Panc1 (cell line): ENCODE measurements around the gene TTC23. TPM values are rescaled to one million over a fixed set of nuclear protein-coding genes. Genes with fewer than 3 reads are reported as not detected.
A peak's percentile ranks its signal among the peaks of the same experiment; 100 is the strongest.

ENCODE experiments used
- ATAC-seq: fragments of 200-7000 bp; cut with Tn5 transposase; 2 replicates; pipeline ENCODE4 v1.9.1; 2020; ENCODE audit warnings: mild to moderate bottlenecking, moderate library complexity
- BruUV-seq: library from RNA; stranded (reverse); fragments of 400-500 nt; replicated peaks from 2 replicates; lab custom pipeline; 2021; lab: Mats Ljungman, UMichigan
- CTCF ChIA-PET: fragments of 300-600 bp; sonication (Branson Sonifier 250); formaldehyde crosslinking; loops from one replicate; lab custom pipeline; 2022; ENCODE audit warnings: antibody characterized with exemption; lab: Charles Lee
- POLR2A ChIA-PET: fragments of 300-600 bp; sonication (Branson Sonifier 250); formaldehyde crosslinking; loops from one replicate; lab custom pipeline; 2022; ENCODE audit warnings: antibody characterized with exemption; lab: Charles Lee
- DNase-seq: peaks from one replicate; pipeline ENCODE4 v3.0.0-alpha.2; 2010; ENCODE audit warnings: low read depth, low spot score
- H3K27ac ChIP-seq: 2 replicates; pipeline ENCODE4 v1.5.1; 2011; ENCODE audit warnings: mild to moderate bottlenecking, low read length, inconsistent platforms
- H3K27me3 ChIP-seq: fragments of 200-500 bp; sonication (Bioruptor generic); 2 replicates; pipeline ENCODE4 v1.6.0; 2014; ENCODE audit warnings: low read length, inconsistent platforms; ENCODE audit not compliant: control insufficient read depth, insufficient read depth
- H3K36me3 ChIP-seq: fragments of 200-500 bp; sonication (Bioruptor generic); 2 replicates; pipeline ENCODE4 v1.5.1; 2014; ENCODE audit warnings: inconsistent platforms, mild to moderate bottlenecking, low read length, moderate library complexity; ENCODE audit not compliant: control insufficient read depth, insufficient read depth
- H3K4me1 ChIP-seq: 2 replicates; pipeline ENCODE4 v1.5.1; 2011; ENCODE audit warnings: inconsistent platforms, mild to moderate bottlenecking, low read length, moderate library complexity; ENCODE audit not compliant: control insufficient read depth, insufficient read depth
- H3K4me3 ChIP-seq, 2 experiments: 2 replicates each; pipeline ENCODE4 v1.5.1; 2011 to 2012; ENCODE audit warnings: low read depth in 2 of 2, low read length in 2 of 2, mild to moderate bottlenecking in 2 of 2, inconsistent platforms in 1 of 2, moderate library complexity in 1 of 2
- H3K9me3 ChIP-seq: fragments of 200-500 bp; sonication (Bioruptor generic); 2 replicates; pipeline ENCODE4 v1.5.1; 2014; ENCODE audit warnings: low read depth, mild to moderate bottlenecking, inconsistent platforms, low read length, moderate library complexity; ENCODE audit not compliant: control insufficient read depth, insufficient read depth
- POLR2AphosphoS5 ChIP-seq: IDR thresholded peaks from 2 replicates; pipeline ENCODE4 v1.6.1; 2012; ENCODE audit warnings: mild to moderate bottlenecking, low read depth, low read length, moderate library complexity
- SIN3A ChIP-seq: IDR thresholded peaks from 2 replicates; pipeline ENCODE4 v1.6.1; 2012; ENCODE audit warnings: low read depth, mild to moderate bottlenecking, low read length, moderate library complexity, borderline replicate concordance; ENCODE audit not compliant: insufficient read depth
- TCF7L2 ChIP-seq: IDR thresholded peaks from 2 replicates; pipeline ENCODE4 v1.6.1; 2011; ENCODE audit warnings: mild to moderate bottlenecking, low read depth, low read length, inconsistent platforms
- in situ Hi-C: cut with HindIII; loops from 2 replicates; pipeline ENCODE4 v1.10.0; 2016; ENCODE audit warnings: low sequenced_read_pairs, low pct_unique_long_range_greater_than_20kb
- intact Hi-C: fragments of 100-400 bp; cut with micrococcal nuclease; formaldehyde crosslinking; loops from one replicate; pipeline ENCODE4 v1.10.0; 2022; ENCODE audit not compliant: unreplicated experiment
- total RNA-seq: library from RNA; stranded (reverse); gene quantifications from one replicate; pipeline ENCODE4 v1.2.1, GENCODE V29; 2021; ENCODE audit not compliant: unreplicated experiment
- TF ChIP-seq, protein P1 (sequence below), 2 experiments: IDR thresholded peaks; 2 replicates each; pipeline ENCODE4 v1.6.1; 2011 to 2012; ENCODE audit warnings: low read depth in 2 of 2, control low read depth in 1 of 2, low read length in 1 of 2, mild to moderate bottlenecking in 1 of 2, moderate library complexity in 1 of 2; ENCODE audit not compliant: insufficient read depth in 1 of 2
- TF ChIP-seq, protein P2 (sequence below): fragments of 450-650 bp; IDR thresholded peaks from 2 replicates; pipeline ENCODE4 v1.5.1; 2017; ENCODE audit warnings: mild to moderate bottlenecking

TTC23 gene
- total RNA-seq, 1 experiment from 2014 or later: 21.7 TPM

DNA sequence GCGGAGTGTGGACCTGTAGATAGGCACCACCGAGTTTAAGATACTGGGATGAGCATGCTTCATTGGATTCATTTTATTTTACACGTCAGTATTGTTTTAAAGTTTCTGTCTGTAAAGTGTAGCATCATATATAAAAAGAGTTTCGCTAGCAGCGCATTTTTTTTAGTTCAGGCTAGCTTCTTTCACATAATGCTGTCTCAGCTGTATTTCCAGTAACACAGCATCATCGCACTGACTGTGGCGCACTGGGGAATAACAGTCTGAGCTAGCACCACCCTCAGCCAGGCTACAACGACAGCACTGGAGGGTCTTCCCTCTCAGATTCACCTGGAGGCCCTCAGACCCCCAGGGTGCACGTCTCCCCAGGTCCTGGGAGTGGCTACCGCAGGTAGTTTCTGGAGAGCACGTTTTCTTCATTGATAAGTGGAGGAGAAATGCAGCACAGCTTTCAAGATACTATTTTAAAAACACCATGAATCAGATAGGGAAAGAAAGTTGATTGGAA, 115.0 kb downstream of the TTC23 start:
- CTCF ChIA-PET: interaction anchor here (1.0 kb wide), 1 partner anchor 33 kb away, joined by 3 read pairs; no protein-coding TSS in a partner anchor
- Histone ChIP-seq H3K36me3 (no peaks in the 10 kb centered on the region; the same call in 1 of the 2 replicates), H3K9me3 (no peaks in the 10 kb centered on the region), H3K4me3 (no peak overlapping the region), H3K4me1 (no peaks in the 10 kb centered on the region; the same call in 1 of the 2 replicates), H3K27me3 (no peaks in the 10 kb centered on the region), H3K27ac (no peak overlapping the region)
- intact Hi-C loops (no loop called here), in situ Hi-C loops (no loop called here)
- TF ChIP-seq SIN3A (no peak), TCF7L2 (no peak), POLR2AphosphoS5 (no peak)
- TF ChIP-seq, protein P1, sequence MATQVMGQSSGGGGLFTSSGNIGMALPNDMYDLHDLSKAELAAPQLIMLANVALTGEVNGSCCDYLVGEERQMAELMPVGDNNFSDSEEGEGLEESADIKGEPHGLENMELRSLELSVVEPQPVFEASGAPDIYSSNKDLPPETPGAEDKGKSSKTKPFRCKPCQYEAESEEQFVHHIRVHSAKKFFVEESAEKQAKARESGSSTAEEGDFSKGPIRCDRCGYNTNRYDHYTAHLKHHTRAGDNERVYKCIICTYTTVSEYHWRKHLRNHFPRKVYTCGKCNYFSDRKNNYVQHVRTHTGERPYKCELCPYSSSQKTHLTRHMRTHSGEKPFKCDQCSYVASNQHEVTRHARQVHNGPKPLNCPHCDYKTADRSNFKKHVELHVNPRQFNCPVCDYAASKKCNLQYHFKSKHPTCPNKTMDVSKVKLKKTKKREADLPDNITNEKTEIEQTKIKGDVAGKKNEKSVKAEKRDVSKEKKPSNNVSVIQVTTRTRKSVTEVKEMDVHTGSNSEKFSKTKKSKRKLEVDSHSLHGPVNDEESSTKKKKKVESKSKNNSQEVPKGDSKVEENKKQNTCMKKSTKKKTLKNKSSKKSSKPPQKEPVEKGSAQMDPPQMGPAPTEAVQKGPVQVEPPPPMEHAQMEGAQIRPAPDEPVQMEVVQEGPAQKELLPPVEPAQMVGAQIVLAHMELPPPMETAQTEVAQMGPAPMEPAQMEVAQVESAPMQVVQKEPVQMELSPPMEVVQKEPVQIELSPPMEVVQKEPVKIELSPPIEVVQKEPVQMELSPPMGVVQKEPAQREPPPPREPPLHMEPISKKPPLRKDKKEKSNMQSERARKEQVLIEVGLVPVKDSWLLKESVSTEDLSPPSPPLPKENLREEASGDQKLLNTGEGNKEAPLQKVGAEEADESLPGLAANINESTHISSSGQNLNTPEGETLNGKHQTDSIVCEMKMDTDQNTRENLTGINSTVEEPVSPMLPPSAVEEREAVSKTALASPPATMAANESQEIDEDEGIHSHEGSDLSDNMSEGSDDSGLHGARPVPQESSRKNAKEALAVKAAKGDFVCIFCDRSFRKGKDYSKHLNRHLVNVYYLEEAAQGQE (IDR thresholded peaks at IDR 0.05; ENCODE audit: insufficient read depth in 1 of 2, low read depth in 2 of 2, low read length in 1 of 2): no peak
- TF ChIP-seq, protein P2, sequence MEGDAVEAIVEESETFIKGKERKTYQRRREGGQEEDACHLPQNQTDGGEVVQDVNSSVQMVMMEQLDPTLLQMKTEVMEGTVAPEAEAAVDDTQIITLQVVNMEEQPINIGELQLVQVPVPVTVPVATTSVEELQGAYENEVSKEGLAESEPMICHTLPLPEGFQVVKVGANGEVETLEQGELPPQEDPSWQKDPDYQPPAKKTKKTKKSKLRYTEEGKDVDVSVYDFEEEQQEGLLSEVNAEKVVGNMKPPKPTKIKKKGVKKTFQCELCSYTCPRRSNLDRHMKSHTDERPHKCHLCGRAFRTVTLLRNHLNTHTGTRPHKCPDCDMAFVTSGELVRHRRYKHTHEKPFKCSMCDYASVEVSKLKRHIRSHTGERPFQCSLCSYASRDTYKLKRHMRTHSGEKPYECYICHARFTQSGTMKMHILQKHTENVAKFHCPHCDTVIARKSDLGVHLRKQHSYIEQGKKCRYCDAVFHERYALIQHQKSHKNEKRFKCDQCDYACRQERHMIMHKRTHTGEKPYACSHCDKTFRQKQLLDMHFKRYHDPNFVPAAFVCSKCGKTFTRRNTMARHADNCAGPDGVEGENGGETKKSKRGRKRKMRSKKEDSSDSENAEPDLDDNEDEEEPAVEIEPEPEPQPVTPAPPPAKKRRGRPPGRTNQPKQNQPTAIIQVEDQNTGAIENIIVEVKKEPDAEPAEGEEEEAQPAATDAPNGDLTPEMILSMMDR: no peak
- ATAC-seq (no peak), DNase-seq (no peak)
- BruUV-seq: no TSS peak
- POLR2A ChIA-PET: no interaction called here

DNA sequence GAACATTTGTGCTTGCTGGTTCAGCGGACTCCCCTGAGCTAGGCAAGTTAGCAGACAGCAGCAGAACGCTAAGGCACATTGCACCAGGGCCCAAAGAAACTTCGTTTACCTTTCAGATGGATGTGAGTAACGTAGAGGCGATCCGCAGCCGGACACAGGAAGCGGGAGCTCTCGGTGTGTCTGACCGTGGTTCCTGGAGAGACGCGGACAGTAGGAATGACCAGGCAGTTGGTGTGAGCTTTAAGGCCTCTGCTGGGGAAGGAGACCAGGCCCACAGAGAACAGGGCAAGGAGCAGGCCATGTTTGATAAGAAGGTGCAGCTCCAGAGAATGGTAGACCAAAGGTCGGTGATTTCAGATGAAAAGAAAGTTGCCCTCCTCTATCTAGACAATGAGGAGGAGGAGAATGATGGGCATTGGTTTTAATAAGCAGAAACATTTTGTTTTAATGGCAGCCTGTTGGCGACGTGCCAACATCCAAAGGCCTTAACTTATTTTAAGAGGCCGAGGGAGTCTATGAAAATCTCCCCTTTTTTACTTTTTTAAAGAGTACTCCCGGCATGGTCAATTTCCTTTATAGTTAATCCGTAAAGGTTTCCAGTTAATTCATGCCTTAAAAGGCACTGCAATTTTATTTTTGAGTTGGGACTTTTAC, 116.6 kb downstream of the TTC23 start:
- CTCF ChIA-PET: no interaction called here
- intact Hi-C loops: no loop called here
- no peak overlapping the region for H3K4me3 ChIP-seq
- H3K27ac ChIP-seq: no peak overlapping the region
- H3K27me3 ChIP-seq: no peaks in the 10 kb centered on the region
- no TSS peak for BruUV-seq
- H3K36me3 ChIP-seq: peaks cover 5% of the 10 kb centered on the region; the same call in 1 of the 2 replicates
- no peaks in the 10 kb centered on the region; the same call in 1 of the 2 replicates for H3K4me1 ChIP-seq
- TF ChIP-seq, protein P1 (IDR thresholded peaks at IDR 0.05; ENCODE audit: insufficient read depth in 1 of 2, low read depth in 2 of 2, low read length in 1 of 2): no peak
- TF ChIP-seq, protein P2: no peak
- no peak for TF ChIP-seq POLR2AphosphoS5
- TF ChIP-seq SIN3A: no peak
- TF ChIP-seq TCF7L2: no peak
- no peak for DNase-seq
- H3K9me3 ChIP-seq: no peaks in the 10 kb centered on the region
- POLR2A ChIA-PET: no interaction called here
- in situ Hi-C loops: no loop called here
- ATAC-seq: 0 out of 2 replicates have a peak, but pooled peaks have one; percentile 8
